Fibroblast of skin of right biceps (primary cell): Measurements from ENCODE around the gene GAS2L2.

Source experiments
- DNase-seq: peaks from one replicate; pipeline ENCODE4 v3.0.0-alpha.2; 2013

The GAS2L2 gene

GRCh38 chr17:35752945-35753764 lies at the start of gene GAS2L2:
TSS of gene GAS2L2 (minus strand) at chr17:35753239. CDS start at chr17:35752850, 389 bp downstream.
- no peak for DNase-seq

- peak; percentile 17 for DNase-seq
Measured at GRCh38 chr17:35801583-35802224, 48.7 kb upstream of the GAS2L2 start.

GRCh38 chr17:35799942-35800341 lies 46.9 kb upstream of the GAS2L2 start:
- peak; percentile 33 for DNase-seq

GRCh38 chr17:35797918-35798317 lies 44.9 kb upstream of the GAS2L2 start:
- DNase-seq: no peak

GRCh38 chr17:35797370-35797769 lies 44.3 kb upstream of the GAS2L2 start:
- DNase-seq: no peak

- DNase-seq: no peak
Measured at GRCh38 chr17:35796942-35797341, 43.9 kb upstream of the GAS2L2 start.

GRCh38 chr17:35795871-35796265 lies 42.8 kb upstream of the GAS2L2 start:
- no peak for DNase-seq

GRCh38 chr17:35795007-35795870 lies 42.2 kb upstream of the GAS2L2 start, which contains the start of gene MMP28:
TSS of gene MMP28 (minus strand) at chr17:35795641. CDS start at chr17:35795377, 264 bp downstream.
- DNase-seq: peak; percentile 15

GRCh38 chr17:35793257-35793656 lies 40.2 kb upstream of the GAS2L2 start:
- no peak for DNase-seq

- no peak for DNase-seq
Measured at GRCh38 chr17:35791681-35792350, 38.8 kb upstream of the GAS2L2 start.

GRCh38 chr17:35790841-35791240 lies 37.8 kb upstream of the GAS2L2 start:
- peak; percentile 35 for DNase-seq

- DNase-seq: peak; percentile 92
Measured at GRCh38 chr17:35788477-35789368, 35.7 kb upstream of the GAS2L2 start.

GRCh38 chr17:35786941-35787432 lies 33.9 kb upstream of the GAS2L2 start:
- DNase-seq: peak; percentile 8

GRCh38 chr17:35784895-35785294 lies 31.9 kb upstream of the GAS2L2 start:
- no peak for DNase-seq

GRCh38 chr17:35780950-35781349 lies 27.9 kb upstream of the GAS2L2 start:
- peak; percentile 25 for DNase-seq

- no peak for DNase-seq
Measured at GRCh38 chr17:35778641-35779196, 25.7 kb upstream of the GAS2L2 start.

GRCh38 chr17:35775583-35775982 lies 22.5 kb upstream of the GAS2L2 start:
- no peak for DNase-seq

GRCh38 chr17:35775039-35775438 lies 22.0 kb upstream of the GAS2L2 start:
- DNase-seq: no peak

- DNase-seq: peak; percentile 43
Measured at GRCh38 chr17:35774499-35774898, 21.5 kb upstream of the GAS2L2 start.

- no peak for DNase-seq
Measured at GRCh38 chr17:35773679-35774425, 20.8 kb upstream of the GAS2L2 start.
